Activated T-cell treated with anti-CD3 and anti-CD28 coated beads for 24 hours (primary cell): ENCODE measurements around the gene PACRGL.
A peak's percentile ranks its signal among the peaks of the same experiment; 100 is the strongest.

Experiments
- DNase-seq: peaks from one replicate; pipeline ENCODE4 v3.0.0-alpha.2; 2020; ENCODE audit warnings: low read depth

PACRGL gene

DNA sequence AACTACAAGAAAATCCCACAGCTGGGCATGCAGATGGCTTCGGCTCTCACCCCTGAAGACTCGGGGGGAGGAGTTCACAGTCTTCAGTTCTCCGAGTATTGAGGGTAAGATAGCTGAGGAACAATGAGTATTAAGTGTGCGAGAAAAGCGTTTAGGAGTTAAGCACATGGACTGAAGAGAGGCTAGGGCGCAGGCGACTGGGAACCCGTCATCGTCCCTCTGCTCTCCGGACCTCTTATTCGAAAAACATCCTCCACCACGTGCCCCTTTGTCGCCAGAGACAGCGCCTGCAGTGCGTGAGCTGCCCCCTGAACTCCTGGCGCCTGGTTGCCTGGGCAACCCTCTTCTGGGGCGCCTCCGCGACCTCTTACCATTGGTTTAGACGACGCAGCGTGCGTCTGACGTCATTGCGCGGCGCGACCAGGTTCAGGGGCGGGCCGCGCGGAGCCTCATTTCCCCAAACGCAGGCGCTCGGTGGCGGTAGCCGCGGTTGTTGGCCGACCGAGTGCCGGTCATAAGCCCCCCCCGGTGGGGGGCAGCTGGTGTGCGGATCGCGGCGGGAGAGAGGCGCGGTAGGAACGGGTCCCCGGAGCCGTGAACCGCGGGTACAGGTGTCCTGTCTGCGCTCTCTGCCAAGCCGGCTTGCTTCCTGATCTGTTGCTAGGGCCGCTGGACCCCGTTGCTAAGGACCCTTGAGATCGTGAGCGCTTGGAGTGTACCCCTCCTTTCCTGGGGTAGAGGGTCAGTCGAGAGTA, at the start of gene PACRGL:
Gene PACRGL (plus strand): TSS at position 452 of the 755 bp plus-strand sequence. CDS start 4,024 bp downstream, outside the sequence.
- DNase-seq, result peak; percentile 88

DNA sequence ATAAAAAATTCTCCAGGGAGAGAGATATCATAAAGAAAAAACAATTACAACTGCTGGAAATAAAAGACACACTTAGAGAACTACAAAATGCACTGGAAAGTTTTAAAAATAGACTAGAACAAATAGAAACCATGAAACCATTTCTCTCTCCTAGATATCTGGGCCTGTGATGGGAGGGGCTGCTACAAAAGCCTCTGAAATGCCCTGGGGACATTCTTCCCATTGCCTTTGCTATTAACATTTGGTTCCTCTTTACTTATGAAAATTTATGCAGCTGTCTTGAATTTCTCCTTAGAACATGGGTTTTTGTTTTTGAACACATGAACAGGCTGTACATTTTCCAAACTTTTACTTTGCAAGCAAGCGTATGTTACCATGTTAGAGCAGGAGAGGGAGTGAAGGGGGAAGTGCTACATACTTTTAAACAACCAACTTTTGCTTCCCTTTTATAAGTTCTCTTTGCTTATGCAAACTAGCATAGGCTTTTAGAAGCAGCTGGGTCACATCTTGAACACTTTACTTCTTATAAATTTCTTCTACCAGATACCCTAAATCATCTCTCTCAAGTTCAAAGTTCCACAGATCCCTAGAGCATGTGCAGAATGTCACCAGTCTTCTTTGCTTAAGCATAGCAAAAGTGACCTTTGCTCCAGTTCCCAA, 47.9 kb upstream of the PACRGL start:
- DNase-seq, result no peak

DNA sequence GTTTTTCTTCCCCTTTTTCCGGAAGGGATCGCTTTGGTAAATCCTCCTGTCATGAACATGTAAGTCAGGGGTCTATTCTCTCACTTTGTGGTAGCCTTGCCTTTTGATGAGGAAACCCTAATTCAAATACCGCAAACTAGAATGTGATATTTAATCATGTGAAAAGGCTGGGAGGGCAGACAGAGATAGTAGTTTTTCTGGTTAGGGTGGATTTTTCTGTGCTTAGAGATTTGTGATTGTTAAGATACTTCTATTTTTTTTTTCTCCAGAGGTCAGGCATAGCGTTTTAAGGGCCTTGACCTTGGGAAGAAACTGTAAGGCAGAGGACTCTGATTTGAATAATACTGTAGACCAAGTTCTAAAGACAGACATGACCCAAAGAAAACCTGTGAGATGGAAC, 41.8 kb upstream of the PACRGL start:
- no peak for DNase-seq

DNA sequence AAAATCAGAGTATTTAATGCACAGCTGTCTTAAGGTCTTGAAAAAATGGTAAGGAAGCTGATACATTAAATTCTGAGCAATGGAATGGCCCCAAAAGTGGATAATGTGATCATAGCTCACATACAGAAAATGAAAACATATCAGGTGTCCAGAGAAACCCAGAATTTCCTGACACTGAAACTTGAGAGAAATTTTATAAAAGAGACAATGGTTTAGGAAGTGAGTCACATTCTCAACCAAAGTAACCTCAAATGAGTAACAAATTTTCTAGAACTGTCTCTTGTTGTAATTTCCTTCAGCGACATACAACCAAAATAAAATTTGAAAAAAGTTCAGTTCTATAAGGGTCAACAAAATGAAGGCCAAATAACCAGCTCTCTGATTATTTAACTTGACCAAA, 37.4 kb upstream of the PACRGL start:
- no peak for DNase-seq

DNA sequence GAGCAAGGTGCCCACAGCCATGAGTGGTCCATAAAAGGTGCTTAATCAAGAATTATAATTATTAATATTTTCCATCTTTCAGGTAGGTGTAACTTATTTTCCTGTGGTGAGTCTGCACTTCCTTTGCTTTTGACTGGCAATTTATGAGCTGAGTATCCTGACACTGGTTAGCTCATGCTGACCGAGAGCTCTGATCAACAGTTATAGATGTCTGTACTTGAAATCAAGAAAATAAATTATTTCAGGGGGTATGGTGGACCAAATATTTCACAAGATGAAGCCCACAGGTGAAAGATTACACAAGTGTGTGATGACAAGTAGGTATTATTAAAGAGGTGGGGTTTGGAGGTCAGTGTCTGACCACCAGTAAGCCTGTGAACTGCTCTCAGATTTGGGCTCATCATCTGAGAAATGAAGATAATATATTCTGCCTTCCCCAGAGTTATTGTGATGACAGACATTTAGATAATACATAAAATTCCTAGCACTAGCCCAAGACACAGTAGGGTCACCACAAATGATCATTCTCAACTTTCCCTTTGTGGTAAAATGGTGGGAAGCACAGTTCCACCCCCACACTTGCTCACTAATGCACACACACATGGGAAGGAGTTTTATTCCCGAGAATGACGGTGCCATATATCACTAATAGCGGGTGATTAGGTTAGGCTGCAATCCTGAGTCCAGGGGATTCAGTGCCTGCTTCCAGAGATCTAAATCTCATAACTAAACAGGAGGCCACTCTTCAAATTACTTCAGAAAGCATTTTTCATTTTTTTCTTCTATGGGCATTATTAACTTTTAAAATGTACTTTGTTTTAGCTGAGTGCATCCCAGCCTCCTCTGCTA, 34.0 kb upstream of the PACRGL start:
- no peak for DNase-seq

DNA sequence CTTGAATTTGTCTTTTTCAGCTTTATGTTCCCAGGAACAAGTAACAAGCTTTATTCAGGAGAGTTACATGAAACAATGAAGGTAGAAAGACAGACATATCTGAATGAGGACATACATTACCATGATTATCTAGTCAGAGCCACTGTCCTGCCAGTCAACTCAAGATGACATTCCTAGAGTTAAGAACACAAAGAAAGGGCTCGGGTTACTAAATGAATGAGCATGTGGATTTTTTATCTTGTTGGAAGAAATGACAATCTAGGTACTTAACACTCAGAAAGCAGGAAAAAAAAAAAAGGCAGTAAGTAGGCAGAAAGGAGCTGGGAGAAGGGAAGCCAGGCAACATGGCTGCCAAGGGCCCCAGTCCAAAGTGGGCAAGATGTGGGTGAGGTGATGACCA, 28.0 kb upstream of the PACRGL start:
- DNase-seq, result no peak

DNA sequence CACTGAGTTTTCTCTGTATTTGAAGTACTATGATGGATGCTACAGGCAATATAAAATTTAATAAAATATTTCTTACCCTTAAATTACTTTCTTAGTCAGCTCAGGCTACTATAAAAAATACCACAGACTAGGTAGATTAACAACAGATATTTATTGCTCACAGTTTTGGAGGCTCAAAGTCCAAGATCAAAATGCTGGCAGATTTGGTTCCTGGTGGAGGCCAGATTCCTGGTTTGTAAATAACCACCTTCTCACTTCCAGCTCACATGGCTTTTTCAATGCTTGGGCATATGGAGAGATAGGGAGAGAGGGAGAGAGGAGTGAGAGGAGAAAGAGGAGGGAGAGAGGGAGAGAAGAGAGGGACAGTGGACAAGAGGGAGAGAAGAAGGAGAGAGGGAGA, 24.5 kb upstream of the PACRGL start:
- DNase-seq, result no peak

DNA sequence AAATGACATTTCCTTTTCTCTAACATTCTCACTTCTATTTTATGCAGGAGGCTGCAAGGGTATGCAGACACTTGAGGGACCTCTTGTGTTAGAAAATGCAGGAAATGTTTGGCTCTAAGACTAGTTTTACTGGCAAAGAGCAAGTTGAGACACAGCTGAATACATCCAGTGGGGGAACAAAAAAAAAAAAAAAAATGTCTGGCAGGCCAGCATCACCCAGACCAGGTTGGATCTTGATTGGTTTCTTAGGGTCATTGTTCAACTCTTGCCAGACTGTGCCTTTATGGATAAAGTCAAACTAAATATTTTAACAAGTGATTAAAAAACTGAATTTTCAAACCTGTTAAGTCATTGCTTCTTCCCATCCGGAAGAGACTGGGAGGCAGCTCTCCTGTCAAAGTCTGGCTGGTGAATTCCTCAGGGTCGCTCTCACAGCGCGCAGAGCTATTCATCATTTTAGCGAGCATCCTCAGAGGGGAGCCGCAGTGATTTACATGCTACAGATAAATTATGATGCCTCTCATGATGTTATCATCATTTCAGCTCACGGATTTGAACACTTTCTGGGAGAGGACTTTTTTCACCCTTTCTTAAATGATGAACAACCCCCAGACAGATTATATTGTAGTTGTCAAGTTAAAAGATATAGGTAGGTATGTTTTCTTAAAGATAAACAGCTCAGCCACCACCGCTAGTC, 23.6 kb upstream of the PACRGL start:
- DNase-seq, result no peak

DNA sequence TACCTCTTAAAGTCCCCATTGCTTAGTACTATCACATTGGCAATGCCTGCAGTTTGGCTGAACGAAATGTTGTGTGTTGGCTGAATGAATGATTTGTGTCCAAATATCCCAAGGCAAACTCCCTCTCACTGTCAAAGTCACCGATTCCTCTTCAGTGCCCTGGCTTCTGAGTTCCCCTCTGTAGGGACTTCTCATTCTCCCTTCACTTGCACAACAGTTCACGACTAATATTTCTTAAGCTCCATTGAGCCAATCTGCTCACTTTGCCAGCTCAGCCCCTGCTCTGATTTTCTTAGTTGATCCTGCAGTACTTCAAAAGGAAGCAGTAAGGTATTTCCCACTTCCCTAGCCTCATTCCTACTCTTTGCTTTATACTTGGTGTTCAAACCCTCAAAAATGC, 21.9 kb upstream of the PACRGL start:
- DNase-seq, result no peak

DNA sequence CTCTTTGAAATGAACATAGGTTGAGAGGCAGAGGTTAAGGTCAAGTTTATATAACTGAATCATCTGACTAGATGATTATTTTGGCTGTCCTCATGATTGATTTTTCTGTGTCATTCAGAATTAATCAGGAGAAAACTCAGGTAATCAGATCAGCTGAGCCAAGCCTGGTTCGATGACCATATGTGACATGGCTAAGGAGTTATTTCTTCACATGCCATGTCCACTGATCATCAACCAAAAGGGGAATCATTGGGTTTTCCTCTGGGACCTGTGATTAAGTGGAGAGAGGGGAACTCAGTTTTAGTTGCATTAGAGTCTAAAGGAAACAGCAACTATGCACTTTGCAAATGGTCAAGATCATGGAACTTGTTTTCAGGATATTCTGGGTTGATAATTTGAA, 20.3 kb upstream of the PACRGL start:
- DNase-seq, result no peak

DNA sequence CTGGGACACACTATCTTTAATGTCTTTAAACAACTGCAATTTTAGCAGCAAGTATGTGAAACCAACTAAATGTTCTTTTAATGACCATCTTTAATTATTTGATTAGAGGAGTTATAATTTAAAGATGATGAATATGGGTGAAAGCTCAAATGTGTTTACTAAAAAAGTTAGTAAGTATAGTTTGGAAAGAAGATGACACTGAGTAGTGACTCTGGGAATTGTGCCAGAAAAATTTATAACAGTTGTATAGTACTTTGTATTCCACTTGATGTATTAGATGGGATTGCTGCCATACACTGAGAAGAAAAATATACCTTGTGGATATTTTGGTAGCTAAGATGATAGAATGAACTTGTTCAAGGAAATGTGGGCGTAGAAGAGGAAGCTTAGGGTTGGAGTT, 19.5 kb upstream of the PACRGL start:
- DNase-seq, result no peak

DNA sequence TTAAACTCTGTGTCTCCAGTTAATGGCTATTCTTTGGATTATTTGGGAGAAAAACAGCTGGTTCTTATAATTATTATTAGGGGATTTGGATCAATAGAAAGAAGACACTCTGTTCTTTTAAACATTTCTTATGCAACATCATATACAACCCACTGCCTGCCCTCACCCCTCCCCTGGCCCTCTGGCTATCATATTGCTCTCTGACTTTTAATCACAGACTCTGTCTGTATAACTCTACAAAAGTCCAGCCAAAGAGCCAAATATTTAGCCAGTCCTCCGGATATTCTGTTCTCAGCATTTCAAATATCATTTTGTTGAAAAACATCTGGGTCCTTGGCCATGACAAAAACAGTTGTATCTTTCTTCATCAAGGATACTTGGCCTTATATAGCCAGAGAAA, 19.0 kb upstream of the PACRGL start:
- no peak for DNase-seq

DNA sequence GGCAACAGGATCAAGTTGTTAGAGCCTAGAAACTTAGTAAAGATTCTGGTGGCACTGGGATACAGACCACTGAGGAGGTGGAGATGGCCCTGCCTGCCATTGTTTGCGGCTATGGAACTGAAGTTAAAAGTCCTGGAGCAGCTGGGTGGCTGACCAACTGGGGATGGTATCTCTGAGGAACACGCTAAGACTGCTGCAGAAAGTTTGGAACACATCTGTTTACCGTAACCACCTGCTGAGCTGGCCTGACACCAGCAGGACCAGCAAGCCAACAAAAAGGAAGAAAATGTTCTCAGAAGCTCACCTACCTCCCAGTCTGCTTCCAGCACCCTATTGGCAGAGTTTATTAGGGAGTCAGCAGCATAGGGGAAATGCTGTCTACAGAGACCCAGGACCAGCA, 17.4 kb upstream of the PACRGL start:
- no peak for DNase-seq

DNA sequence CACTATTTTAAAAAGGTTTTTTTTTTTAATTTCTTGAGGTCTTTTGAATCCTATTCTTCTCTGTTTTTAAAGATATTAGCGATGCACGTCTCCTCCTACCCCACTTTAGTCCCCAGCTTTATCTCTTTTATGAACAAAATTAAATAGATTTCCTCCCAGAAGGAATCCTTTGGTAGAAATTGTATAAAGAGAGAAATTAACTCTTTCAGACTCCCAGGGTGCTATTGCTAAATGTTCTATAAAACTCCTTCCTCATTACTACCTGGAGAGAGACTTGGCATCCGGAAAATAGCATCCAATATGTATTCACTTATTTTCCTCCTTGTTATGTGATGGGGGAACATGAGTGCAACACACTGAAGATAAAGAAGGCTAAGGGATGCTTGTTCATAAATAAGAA, 16.5 kb upstream of the PACRGL start:
- no peak for DNase-seq

DNA sequence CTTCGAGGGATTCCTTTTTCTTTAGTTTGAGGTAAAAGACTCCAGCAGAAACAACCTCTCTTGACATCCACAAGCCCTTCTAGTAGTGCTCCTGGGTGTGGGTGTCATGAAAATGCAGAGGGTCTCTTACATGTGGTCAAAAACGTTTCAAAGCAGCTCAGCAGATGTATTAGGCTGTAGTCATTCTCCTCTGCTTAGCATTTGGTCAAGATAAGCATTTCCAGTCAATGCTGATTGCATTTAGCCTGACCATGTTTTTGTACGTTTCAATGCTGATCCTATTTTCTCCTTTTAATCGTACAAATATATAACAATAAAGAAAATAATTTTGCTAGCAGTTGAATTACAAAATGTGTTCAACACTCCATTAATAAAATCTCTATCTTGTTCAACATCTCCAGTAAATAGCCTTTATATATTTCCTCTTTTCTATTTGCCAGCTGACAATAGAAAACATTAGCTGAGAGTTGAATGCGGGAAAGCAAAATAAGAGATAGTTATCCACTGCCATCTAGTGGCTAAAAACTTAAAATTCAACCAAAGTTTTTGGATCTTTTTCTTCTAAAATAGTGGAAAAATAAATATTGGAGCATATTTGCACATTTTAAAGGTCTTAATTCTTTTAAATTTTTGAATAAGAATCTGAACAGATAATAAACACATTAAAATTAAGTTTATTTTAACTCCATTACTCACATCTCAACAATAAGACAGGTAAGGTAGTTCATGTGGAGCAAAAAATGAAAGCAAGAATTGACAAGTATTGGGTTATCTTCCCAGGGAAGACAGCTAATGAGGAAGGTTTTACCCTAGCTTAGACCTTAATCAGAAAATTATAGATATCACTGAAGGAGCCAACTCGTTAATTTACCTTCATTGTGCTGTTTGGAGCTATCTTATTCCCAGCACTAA, 15.2 kb upstream of the PACRGL start:
- DNase-seq, result no peak

DNA sequence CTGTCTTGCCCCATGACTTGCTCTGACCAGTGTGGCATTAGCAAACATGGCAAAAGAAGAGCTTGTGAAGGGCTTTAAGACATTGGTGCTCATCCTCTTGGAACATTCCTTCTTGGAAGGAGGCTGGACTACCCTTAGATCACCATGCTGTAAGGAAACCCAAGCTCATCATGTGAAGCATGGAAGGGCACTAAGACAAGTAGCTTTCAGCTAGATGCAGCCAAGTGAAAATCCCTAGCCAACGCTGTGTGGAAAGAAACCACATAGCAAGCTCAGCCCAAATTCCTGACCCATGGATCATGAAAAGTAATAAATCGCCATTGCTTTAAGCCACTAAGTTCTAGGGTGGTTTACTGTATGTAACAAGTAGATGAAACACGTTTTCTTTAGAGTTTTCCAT, 12.4 kb upstream of the PACRGL start:
- DNase-seq, result no peak

DNA sequence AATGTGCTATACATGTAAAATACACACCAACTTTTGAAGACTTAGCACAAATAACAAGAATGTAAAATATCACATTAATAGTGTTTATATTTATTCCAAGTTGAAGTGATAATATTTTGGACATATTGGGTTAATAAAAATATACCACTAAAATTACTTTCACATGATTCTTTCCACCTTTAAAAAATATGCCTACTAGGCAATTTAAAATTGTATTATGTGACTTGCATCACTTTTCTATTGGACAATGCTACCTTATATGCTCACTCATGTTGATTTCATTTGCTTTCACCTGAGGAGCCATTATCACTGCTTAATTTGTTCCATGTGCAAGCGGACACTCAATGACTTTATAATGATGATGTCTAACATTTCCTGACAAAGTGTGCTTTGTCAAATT, 3.4 kb upstream of the PACRGL start:
- DNase-seq, result no peak

DNA sequence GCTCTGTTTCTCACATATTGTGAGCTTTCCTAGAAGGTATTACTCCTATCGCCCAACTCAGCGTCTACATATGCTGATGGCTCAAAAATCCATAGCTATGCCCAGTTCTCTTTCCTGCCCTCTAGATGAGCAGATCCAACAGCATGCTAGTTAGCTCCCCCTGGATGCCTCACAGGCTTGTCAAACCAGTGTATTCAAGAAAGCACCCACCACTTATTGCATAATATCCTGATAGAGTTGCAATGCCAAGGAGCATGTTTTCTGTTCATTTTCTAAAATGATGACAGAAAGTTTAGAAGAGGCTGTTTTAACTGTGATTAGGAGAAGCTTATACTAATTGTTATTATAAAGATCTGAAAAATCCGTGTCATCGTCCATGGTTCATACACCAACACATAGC, 1.9 kb upstream of the PACRGL start:
- DNase-seq, result no peak

DNA sequence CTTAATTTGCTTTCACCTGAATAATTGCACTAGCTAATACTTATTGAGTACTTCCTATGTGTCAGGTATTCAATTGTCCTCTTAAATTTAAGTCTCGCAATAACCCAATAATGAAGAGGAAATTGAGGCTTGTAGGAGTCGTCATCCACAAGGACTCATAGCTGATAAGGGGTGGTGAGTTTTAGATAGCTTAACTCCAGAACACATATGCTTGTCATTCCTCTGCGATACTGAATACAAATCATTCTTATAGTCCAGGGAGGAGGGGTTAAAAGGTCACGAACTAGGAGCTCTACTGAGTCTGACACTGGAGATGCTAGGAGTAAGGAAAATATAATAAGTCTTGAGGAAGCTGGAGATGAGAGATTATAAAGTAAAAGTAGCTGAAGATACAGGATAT, 1.4 kb upstream of the PACRGL start:
- DNase-seq, result no peak

DNA sequence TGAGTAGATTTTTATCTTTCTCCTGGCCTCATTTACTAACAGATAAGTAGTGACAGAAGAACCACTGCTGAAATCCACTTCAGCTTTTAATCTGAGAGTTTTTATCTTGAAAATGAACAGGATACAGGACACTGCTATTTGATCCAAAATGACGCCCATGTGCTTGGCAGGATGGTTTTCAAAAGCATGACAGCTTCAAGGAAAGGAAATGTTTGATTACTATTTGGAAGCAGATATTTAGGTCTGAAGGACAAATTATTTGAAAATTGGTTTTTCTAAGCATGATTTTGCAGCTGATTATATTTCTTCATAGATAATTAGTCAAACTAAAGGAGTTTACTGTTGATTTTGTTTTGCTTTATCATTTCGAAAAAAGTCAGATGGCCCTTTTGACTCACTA, 11.1 kb downstream of the PACRGL start:
- no peak for DNase-seq

DNA sequence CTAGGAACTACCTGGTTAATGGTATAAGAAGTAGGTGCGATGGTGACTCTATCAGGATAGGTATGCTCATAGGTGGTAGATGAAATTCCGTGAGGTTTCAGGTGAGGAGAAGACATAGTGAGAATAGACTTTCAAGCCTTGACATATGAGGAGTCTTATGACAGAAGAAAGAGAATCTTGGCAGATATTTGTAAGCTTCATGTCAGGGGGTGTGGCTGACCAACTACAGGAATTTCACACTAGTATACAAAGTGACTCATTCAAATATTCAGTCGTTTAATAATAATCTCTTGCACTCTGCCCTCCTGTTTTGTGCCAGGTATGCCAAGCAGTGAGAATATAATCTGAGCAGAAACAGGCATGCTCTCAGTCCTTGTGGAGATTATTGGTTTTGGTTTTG, 22.8 kb downstream of the PACRGL start:
- DNase-seq, result no peak
